IMR-90 (cell line): Measurements from ENCODE around the gene TOMM7. TPM values are rescaled to one million over a fixed set of nuclear protein-coding genes. Genes with fewer than 3 reads are reported as not detected.

Experiments
- ATAC-seq: fragments of 200-7000 bp; cut with Tn5 transposase; 2 replicates; pipeline ENCODE4 v1.9.1; 2020; ENCODE audit warnings: low read depth, mild to moderate bottlenecking, moderate library complexity
- BruUV-seq: library from RNA; stranded (reverse); fragments of 400-500 nt; replicated peaks from 2 replicates; lab custom pipeline; 2021; lab: Mats Ljungman, UMichigan
- CTCF ChIA-PET: fragments of 300-600 bp; formaldehyde crosslinking; extraction: SDS; loops from one replicate; lab custom pipeline; 2021; ENCODE audit warnings: antibody characterized with exemption; lab: Yijun Ruan, JAX
- POLR2A ChIA-PET: fragments of 300-600 bp; sonication (Branson Sonifier 250); formaldehyde crosslinking; loops from one replicate; lab custom pipeline; 2022; ENCODE audit warnings: antibody characterized with exemption; ENCODE audit not compliant: unreplicated experiment; lab: Charles Lee
- DNase-seq: peaks from one replicate; pipeline ENCODE4 v3.0.0; 2013
- H2AFZ ChIP-seq: replicated peaks from 2 replicates; pipeline ENCODE3; 2013; ENCODE audit warnings: low read length, mild to moderate bottlenecking; ENCODE audit not compliant: poor library complexity
- H2AK5ac ChIP-seq: 2 replicates; pipeline ENCODE4 v1.6.1; 2013; ENCODE audit warnings: low read depth, low read length, inconsistent platforms
- H2AK9ac ChIP-seq: replicated peaks from 2 replicates; pipeline ENCODE3; 2013; ENCODE audit warnings: mild to moderate bottlenecking, low read depth, low read length, moderate library complexity; ENCODE audit not compliant: poor library complexity
- H2BK120ac ChIP-seq: 2 replicates; pipeline ENCODE4 v1.6.1; 2013; ENCODE audit warnings: low read depth, low read length, inconsistent platforms
- H2BK15ac ChIP-seq: 3 replicates; pipeline ENCODE4 v1.6.1; 2013; ENCODE audit warnings: low read depth, low read length, inconsistent platforms
- H2BK20ac ChIP-seq: 2 replicates; pipeline ENCODE4 v1.6.1; 2013; ENCODE audit warnings: low read depth, mild to moderate bottlenecking, inconsistent platforms, low read length, moderate library complexity
- H2BK5ac ChIP-seq: 2 replicates; pipeline ENCODE4 v1.6.1; 2013; ENCODE audit warnings: mild to moderate bottlenecking, low read depth, low read length, inconsistent platforms; ENCODE audit not compliant: poor library complexity, severe bottlenecking
- H3K14ac ChIP-seq: replicated peaks from 2 replicates; pipeline ENCODE4 v1.6.1; 2013; ENCODE audit warnings: low read depth, low read length, inconsistent platforms
- H3K18ac ChIP-seq: 2 replicates; pipeline ENCODE4 v1.6.1; 2013; ENCODE audit warnings: low read depth, low read length, control low read depth
- H3K23ac ChIP-seq: 2 replicates; pipeline ENCODE4 v1.6.1; 2013; ENCODE audit warnings: low read depth, low read length, inconsistent platforms
- H3K27ac ChIP-seq: 2 replicates; pipeline ENCODE4 v1.5.1; 2013; ENCODE audit warnings: mild to moderate bottlenecking, control low read depth, low read length; ENCODE audit not compliant: insufficient read depth
- H3K27me3 ChIP-seq: 2 replicates; pipeline ENCODE4 v1.6.1; 2013; ENCODE audit warnings: low read length; ENCODE audit not compliant: control insufficient read depth, insufficient read depth
- H3K36me3 ChIP-seq: 2 replicates; pipeline ENCODE4 v1.6.1; 2013; ENCODE audit warnings: low read length, mixed read lengths; ENCODE audit not compliant: control insufficient read depth, insufficient read depth
- H3K4ac ChIP-seq: 2 replicates; pipeline ENCODE4 v1.6.1; 2013; ENCODE audit warnings: low read depth, low read length, inconsistent platforms
- H3K4me1 ChIP-seq: 2 replicates; pipeline ENCODE4 v1.6.1; 2013; ENCODE audit warnings: low read length, mixed read lengths; ENCODE audit not compliant: control insufficient read depth, insufficient read depth
- H3K4me2 ChIP-seq: 2 replicates; pipeline ENCODE4 v1.6.1; 2013; ENCODE audit warnings: low read depth, mild to moderate bottlenecking, control low read depth, low read length, moderate library complexity
- H3K4me3 ChIP-seq: 2 replicates; pipeline ENCODE4 v1.5.1; 2013; ENCODE audit warnings: low read depth, mild to moderate bottlenecking, control low read depth, low read length, moderate library complexity; ENCODE audit not compliant: insufficient read depth
- H3K56ac ChIP-seq: 2 replicates; pipeline ENCODE4 v1.6.1; 2013; ENCODE audit warnings: low read length, inconsistent platforms; ENCODE audit not compliant: insufficient read depth; ENCODE audit errors: extremely low read depth
- H3K79me1 ChIP-seq, 2 experiments: 2 replicates each; pipeline ENCODE4 v1.6.1; 2013; ENCODE audit warnings: low read length in 2 of 2, inconsistent platforms in 1 of 2, low read depth in 1 of 2
- H3K9ac ChIP-seq: 2 replicates; pipeline ENCODE4 v1.6.1; 2013; ENCODE audit warnings: low read depth, low read length, control low read depth
- H3K9me1 ChIP-seq: 2 replicates; pipeline ENCODE4 v1.6.1; 2013; ENCODE audit warnings: low read length, inconsistent platforms; ENCODE audit not compliant: insufficient read depth
- H3K9me3 ChIP-seq: 2 replicates; pipeline ENCODE4 v1.6.1; 2013; ENCODE audit warnings: low read length; ENCODE audit not compliant: control insufficient read depth, insufficient read depth
- H4K20me1 ChIP-seq: 2 replicates; pipeline ENCODE4 v1.6.1; 2013; ENCODE audit warnings: low read length, inconsistent platforms; ENCODE audit not compliant: insufficient read depth
- H4K5ac ChIP-seq: 2 replicates; pipeline ENCODE4 v1.6.1; 2013; ENCODE audit warnings: mild to moderate bottlenecking, low read depth, low read length, control low read depth
- H4K8ac ChIP-seq, 2 experiments: 2 replicates each; pipeline ENCODE4 v1.6.1; 2013; ENCODE audit warnings: low read depth in 2 of 2, low read length in 2 of 2, control low read depth in 1 of 2, inconsistent platforms in 1 of 2
- H4K91ac ChIP-seq: 2 replicates; pipeline ENCODE4 v1.6.1; 2013; ENCODE audit warnings: low read depth, low read length, inconsistent platforms; ENCODE audit not compliant: insufficient read depth
- FOS ChIP-seq: fragments of 150-350 bp; IDR thresholded peaks from 2 replicates; pipeline ENCODE4 v1.6.1; 2016; ENCODE audit warnings: low read depth, low read length
- MAZ ChIP-seq: IDR thresholded peaks from 2 replicates; pipeline ENCODE4 v1.6.1; 2012; ENCODE audit warnings: low read depth, mild to moderate bottlenecking, low read length, improper control_type of control experiment, moderate library complexity, borderline replicate concordance
- RFX5 ChIP-seq: IDR thresholded peaks from 2 replicates; pipeline ENCODE4 v1.8.0; 2012; ENCODE audit warnings: low read depth, mild to moderate bottlenecking, low read length, moderate library complexity
- dilution Hi-C: fragments of 300-500 bp; cut with HindIII; formaldehyde crosslinking; loops from one replicate; pipeline ENCODE4 v1.14.3; 2018; ENCODE audit warnings: low sequenced_read_pairs; ENCODE audit not compliant: unreplicated experiment
- in situ Hi-C: fragments of 300-500 bp; cut with MboI; formaldehyde crosslinking; loops from 3 replicates; pipeline ENCODE4 v1.14.3; 2019; ENCODE audit warnings: low sequenced_read_pairs, inconsistent platforms, mixed read lengths
- intact Hi-C: fragments of 100-400 bp; cut with micrococcal nuclease; formaldehyde crosslinking; loops from 2 replicates; pipeline ENCODE4 v1.10.0; 2022
- polyA plus RNA-seq, 3 experiments: library from polyadenylated mRNA; depleted of rRNA; stranded (reverse); fragments of >200 nt; gene quantifications; 2 replicates each; pipeline ENCODE4 v1.2.3, GENCODE V29; 2012; ENCODE audit warnings: low replicate concordance in 1 of 3
- total RNA-seq: library from RNA; depleted of rRNA; stranded (reverse); fragments of >200 nt; gene quantifications from 2 replicates; pipeline ENCODE4 v1.2.3, GENCODE V29; 2012
- TF ChIP-seq, protein P1 (sequence below): fragments of 150-350 bp; IDR thresholded peaks from 2 replicates; pipeline ENCODE4 v1.6.1; 2017; ENCODE audit warnings: mild to moderate bottlenecking, antibody characterized with exemption, low read length, low read depth

TOMM7 gene
- total and polyA plus RNA-seq, 2 of the 4 experiments (the other 2 are of a cell fraction), result 67.2 to 727 TPM

DNA sequence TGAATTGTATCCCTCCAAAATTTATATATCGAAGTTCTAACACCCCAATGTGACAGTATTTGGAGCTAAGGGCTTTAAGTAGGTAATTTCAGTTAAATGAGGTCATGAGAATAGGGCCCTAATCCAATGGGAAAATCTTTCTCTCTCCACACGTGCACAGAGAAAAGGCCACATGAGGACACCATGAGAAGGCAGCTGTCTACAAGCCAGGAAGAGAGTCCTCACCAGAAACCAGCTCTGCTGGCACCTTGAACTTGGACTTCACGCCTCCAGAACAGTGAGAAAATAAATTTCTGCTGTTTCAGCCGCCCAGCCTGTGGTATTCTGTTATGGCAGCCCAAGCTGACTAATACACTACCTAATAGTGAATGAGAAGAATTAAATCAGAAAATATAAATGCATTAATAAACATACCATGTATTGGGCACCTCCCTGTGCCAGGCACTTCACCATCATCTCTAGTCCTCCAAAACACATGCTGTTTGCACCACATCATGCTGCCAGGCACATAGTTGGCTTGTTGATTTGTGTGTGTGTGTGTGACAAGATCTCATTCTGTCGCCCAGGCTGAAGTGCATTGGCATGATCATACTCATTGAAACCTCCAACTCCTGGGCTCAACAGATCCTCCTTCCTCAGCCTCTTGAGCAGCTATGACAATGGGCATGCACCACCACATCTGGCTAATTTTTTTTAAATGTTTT lies 9.1 kb upstream of the TOMM7 start (continued):
- TF ChIP-seq FOS, result no peak

DNA sequence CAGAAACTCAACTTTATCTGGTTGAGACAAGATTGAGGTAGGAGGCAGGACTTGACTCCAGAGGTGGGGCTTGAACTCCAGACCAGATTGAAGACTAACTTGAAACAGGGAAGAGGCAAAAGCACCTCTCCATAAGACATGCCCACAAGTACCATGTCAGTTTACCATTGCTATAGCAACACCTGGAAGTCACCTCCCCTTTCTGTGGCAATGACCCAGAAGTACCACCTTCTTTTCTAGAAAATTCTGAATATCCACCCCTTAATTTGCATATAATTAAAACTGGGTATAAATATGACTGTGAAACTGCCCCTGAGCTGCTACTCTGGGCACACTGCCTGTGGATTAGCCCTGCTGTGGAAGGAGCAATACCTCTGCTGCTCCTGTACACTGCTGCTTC lies 4.9 kb upstream of the TOMM7 start:
- H3K23ac ChIP-seq, result no peak overlapping the region
- H4K5ac ChIP-seq, result no peak overlapping the region
- H2BK20ac ChIP-seq, result no peak overlapping the region
- H3K9ac ChIP-seq, result no peak overlapping the region
- peaks cover 0 to under 1% of the 10 kb centered on the region in 2 experiments; a peak in 1 of 4 replicates for H3K79me1 ChIP-seq
- DNase-seq (no peak), ATAC-seq (no peak)
- POLR2A ChIA-PET, result no interaction called here
- H3K4ac ChIP-seq, result no peak overlapping the region
- no peak overlapping the region for H3K18ac ChIP-seq
- TF ChIP-seq RFX5 (no peak), MAZ (no peak)
- TF ChIP-seq, protein P1, sequence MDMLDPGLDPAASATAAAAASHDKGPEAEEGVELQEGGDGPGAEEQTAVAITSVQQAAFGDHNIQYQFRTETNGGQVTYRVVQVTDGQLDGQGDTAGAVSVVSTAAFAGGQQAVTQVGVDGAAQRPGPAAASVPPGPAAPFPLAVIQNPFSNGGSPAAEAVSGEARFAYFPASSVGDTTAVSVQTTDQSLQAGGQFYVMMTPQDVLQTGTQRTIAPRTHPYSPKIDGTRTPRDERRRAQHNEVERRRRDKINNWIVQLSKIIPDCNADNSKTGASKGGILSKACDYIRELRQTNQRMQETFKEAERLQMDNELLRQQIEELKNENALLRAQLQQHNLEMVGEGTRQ, result no peak
- dilution Hi-C loops, result no loop called here
- H2AFZ ChIP-seq, result no peak overlapping the region
- H3K4me2 ChIP-seq, result no peak overlapping the region
- H3K56ac ChIP-seq, result no peak overlapping the region
- H2BK15ac ChIP-seq, result no peak overlapping the region
- no peaks in the 10 kb centered on the region for H3K9me3 ChIP-seq
- no peak overlapping the region for H4K8ac ChIP-seq
- H3K27ac ChIP-seq, result no peak overlapping the region
- BruUV-seq, result no TSS peak
- no peak overlapping the region for H2BK5ac ChIP-seq
- H3K4me1 ChIP-seq, result peaks cover 7% of the 10 kb centered on the region
- no peak overlapping the region for H3K4me3 ChIP-seq
- no peaks in the 10 kb centered on the region for H3K36me3 ChIP-seq
- H4K91ac ChIP-seq, result no peak overlapping the region
- H3K9me1 ChIP-seq, result peaks cover 8% of the 10 kb centered on the region
- no peaks in the 10 kb centered on the region for H3K27me3 ChIP-seq
- H2AK9ac ChIP-seq, result no peak overlapping the region
- in situ Hi-C loops, result no loop called here
- H2BK120ac ChIP-seq, result no peak overlapping the region
- H2AK5ac ChIP-seq, result no peak overlapping the region
- intact Hi-C loops, result no loop called here
- no peak overlapping the region for H3K14ac ChIP-seq
- CTCF ChIA-PET, result no interaction called here
- H4K20me1 ChIP-seq, result no peaks in the 10 kb centered on the region
